Measurements from ENCODE around the gene C2orf72.

- TF ChIP-seq, protein P1, sequence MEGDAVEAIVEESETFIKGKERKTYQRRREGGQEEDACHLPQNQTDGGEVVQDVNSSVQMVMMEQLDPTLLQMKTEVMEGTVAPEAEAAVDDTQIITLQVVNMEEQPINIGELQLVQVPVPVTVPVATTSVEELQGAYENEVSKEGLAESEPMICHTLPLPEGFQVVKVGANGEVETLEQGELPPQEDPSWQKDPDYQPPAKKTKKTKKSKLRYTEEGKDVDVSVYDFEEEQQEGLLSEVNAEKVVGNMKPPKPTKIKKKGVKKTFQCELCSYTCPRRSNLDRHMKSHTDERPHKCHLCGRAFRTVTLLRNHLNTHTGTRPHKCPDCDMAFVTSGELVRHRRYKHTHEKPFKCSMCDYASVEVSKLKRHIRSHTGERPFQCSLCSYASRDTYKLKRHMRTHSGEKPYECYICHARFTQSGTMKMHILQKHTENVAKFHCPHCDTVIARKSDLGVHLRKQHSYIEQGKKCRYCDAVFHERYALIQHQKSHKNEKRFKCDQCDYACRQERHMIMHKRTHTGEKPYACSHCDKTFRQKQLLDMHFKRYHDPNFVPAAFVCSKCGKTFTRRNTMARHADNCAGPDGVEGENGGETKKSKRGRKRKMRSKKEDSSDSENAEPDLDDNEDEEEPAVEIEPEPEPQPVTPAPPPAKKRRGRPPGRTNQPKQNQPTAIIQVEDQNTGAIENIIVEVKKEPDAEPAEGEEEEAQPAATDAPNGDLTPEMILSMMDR (conservative IDR thresholded peaks at IDR 0.05): no peak
- no peak for TF ChIP-seq EZH2 (IDR thresholded peaks at IDR 0.05; ENCODE audit: low read depth)
These were observed 19.1 kb upstream of the C2orf72 start for GRCh38 chr2:231018184-231018583.

Data from PC-9 (cell line).